ENCODE measurements around the gene RAB27A.

DNA sequence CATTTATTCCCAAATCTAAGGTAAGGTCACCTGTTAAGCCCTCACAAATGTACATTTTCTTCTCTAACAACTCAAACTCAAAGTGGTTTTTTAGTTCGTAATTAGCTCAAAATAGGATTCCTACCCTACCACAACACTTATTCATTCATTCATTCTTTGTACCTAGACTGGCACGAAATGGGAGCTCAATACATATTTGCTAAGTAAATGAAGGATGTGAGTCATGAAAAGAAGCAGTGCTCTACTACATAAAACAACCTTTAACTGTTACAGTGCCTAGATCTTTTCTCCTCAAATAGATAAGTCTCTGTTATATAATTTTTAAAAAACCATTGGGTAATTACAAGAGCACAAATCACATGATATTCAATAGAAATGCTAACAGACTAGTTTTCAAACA, 105.9 kb downstream of the RAB27A start:
- TF ChIP-seq SIN3A (IDR thresholded peaks at IDR 0.05; ENCODE audit: borderline replicate concordance, insufficient read depth, low read length) (no peak), POLR2AphosphoS5 (IDR thresholded peaks at IDR 0.05; ENCODE audit: low read depth, low read length) (no peak)

Measured in PFSK-1 (cell line).